OCI-LY7 (cell line): Measurements from ENCODE around the gene ZNF423. TPM values are rescaled to one million over a fixed set of nuclear protein-coding genes. Genes with fewer than 3 reads are reported as not detected.

Experiments used
- BruUV-seq: library from RNA; stranded (reverse); fragments of 400-500 nt; replicated peaks from 2 replicates; lab custom pipeline; 2021; lab: Mats Ljungman, UMichigan
- CTCF ChIA-PET: fragments of 300-600 bp; sonication (Branson Sonifier 250); formaldehyde crosslinking; loops from one replicate; lab custom pipeline; 2022; ENCODE audit warnings: antibody characterized with exemption; ENCODE audit not compliant: unreplicated experiment; lab: Charles Lee
- POLR2A ChIA-PET: fragments of 300-600 bp; sonication (Branson Sonifier 250); formaldehyde crosslinking; loops from one replicate; lab custom pipeline; 2022; ENCODE audit warnings: antibody characterized with exemption; lab: Charles Lee
- DNase-seq: peaks from one replicate; pipeline ENCODE4 v3.0.0-alpha.2; 2015; ENCODE audit warnings: low spot score
- H2AFZ ChIP-seq: fragments of 200-600 bp; sonication (generic), shearing (Covaris generic); 2 replicates; pipeline ENCODE4 v1.6.1; 2014; ENCODE audit warnings: mild to moderate bottlenecking, antibody characterized with exemption, low read length, moderate library complexity
- H3K27ac ChIP-seq: fragments of 200-600 bp; sonication (generic); 2 replicates; pipeline ENCODE4 v1.5.1; 2014; ENCODE audit warnings: mixed run types, low read depth, mild to moderate bottlenecking, moderate library complexity, low read length, inconsistent platforms; ENCODE audit not compliant: poor library complexity, severe bottlenecking
- H3K36me3 ChIP-seq: fragments of 200-600 bp; sonication (generic); 2 replicates; pipeline ENCODE4 v1.6.1; 2014; ENCODE audit warnings: mild to moderate bottlenecking, antibody characterized with exemption, low read length, moderate library complexity, mixed read lengths; ENCODE audit not compliant: insufficient read depth
- H3K4me1 ChIP-seq: fragments of 200-600 bp; sonication (generic); 2 replicates; pipeline ENCODE4 v1.5.1; 2014; ENCODE audit warnings: mild to moderate bottlenecking, low read length; ENCODE audit not compliant: insufficient read depth, poor library complexity, severe bottlenecking
- H3K4me2 ChIP-seq: fragments of 200-600 bp; sonication (generic); 2 replicates; pipeline ENCODE4 v1.6.1; 2014; ENCODE audit warnings: mild to moderate bottlenecking, low read length
- H3K4me3 ChIP-seq: fragments of 200-600 bp; sonication (generic); 2 replicates; pipeline ENCODE4 v1.5.1; 2014; ENCODE audit warnings: mild to moderate bottlenecking, low read depth, low read length; ENCODE audit not compliant: poor library complexity, severe bottlenecking
- H3K79me2 ChIP-seq: fragments of 200-600 bp; sonication (generic); 2 replicates; pipeline ENCODE4 v1.6.1; 2016; ENCODE audit warnings: low read depth, mild to moderate bottlenecking, low read length, moderate library complexity, mixed read lengths; ENCODE audit not compliant: insufficient read depth
- H3K9me2 ChIP-seq: fragments of 200-600 bp; sonication (generic); 2 replicates; pipeline ENCODE4 v1.6.1; 2016; ENCODE audit warnings: mild to moderate bottlenecking, low read length, mixed read lengths; ENCODE audit not compliant: insufficient read depth
- H3K9me3 ChIP-seq: fragments of 200-600 bp; sonication (generic); 2 replicates; pipeline ENCODE4 v1.6.1; 2014; ENCODE audit warnings: mild to moderate bottlenecking, mixed run types, low read length, mixed read lengths
- H4K20me1 ChIP-seq: fragments of 200-600 bp; sonication (generic); 2 replicates; pipeline ENCODE4 v1.6.1; 2014; ENCODE audit warnings: mild to moderate bottlenecking, antibody characterized with exemption, low read length, moderate library complexity, mixed read lengths; ENCODE audit not compliant: insufficient read depth
- EZH2phosphoT487 ChIP-seq: fragments of 200-600 bp; sonication (generic); IDR thresholded peaks from 2 replicates; pipeline ENCODE4 v1.6.1; 2018; ENCODE audit warnings: low read depth, borderline replicate concordance, mild to moderate bottlenecking, mixed run types, antibody characterized with exemption, low read length, moderate library complexity, mixed read lengths
- intact Hi-C: fragments of 100-400 bp; cut with micrococcal nuclease; formaldehyde crosslinking; loops from one replicate; pipeline ENCODE4 v1.10.0; 2022; ENCODE audit not compliant: unreplicated experiment
- total RNA-seq, 2 experiments: library from RNA; depleted of rRNA in 1 of 2; stranded (reverse); fragments of >200 nt in 1 of 2; shearing (Covaris generic) in 1 of 2; gene quantifications; 2 replicates each; pipeline ENCODE4 v1.2.3, GENCODE V29; 2014 to 2022
- TF ChIP-seq, protein P1 (sequence below): fragments of 200-600 bp; sonication (generic); conservative IDR thresholded peaks from 2 replicates; pipeline ENCODE4 v1.5.1; 2014; ENCODE audit warnings: mild to moderate bottlenecking, antibody characterized with exemption, low read length, moderate library complexity, mixed read lengths

Gene ZNF423
- total RNA-seq, 2 experiments from 2014 or later, result 0.09 to 0.13 TPM

DNA sequence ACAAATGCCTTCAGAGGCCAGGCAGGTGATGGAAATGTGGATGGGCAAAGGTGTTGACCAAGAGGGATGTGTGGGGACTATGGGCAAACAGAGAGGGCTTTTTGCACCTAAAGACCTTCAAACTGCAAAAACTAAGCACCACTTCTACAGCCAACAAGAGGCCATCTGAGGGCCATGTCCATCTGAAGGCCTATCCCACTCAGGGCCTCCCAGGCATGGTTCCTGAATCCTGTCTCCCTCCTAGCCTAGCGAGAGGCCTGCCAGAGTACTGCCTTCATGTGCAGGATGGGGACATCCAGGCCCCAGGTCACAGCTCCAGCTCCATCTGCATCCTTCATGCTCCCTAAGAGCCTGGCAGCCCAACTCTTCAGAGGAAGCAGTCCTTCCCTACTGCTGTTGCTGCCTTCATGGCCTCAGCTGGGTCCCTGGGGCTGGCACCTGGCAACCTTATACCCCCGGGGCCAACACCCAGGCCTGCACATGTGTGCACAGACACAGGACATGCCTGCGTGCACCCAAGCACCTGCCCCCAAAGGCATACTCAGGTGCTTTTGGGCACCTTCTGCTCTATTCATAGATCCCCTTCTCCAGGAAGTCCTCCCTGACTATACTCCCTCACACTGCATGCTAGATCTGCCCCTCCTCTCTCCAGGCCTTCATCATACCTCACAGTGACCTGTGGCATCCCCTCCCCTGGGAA, 387.2 kb downstream of the ZNF423 start:
- Histone ChIP-seq H3K4me3 (no peak overlapping the region), H3K9me3 (no peaks in the 10 kb centered on the region), H3K9me2 (no peaks in the 10 kb centered on the region), H3K4me1 (peaks cover 54% of the 10 kb centered on the region), H4K20me1 (no peaks in the 10 kb centered on the region), H3K27ac (peak overlapping the region; percentile 20), H3K79me2 (no peaks in the 10 kb centered on the region), H2AFZ (no peak overlapping the region), H3K4me2 (peak overlapping the region; percentile 27), H3K36me3 (no peaks in the 10 kb centered on the region)
- TF ChIP-seq, protein P1, sequence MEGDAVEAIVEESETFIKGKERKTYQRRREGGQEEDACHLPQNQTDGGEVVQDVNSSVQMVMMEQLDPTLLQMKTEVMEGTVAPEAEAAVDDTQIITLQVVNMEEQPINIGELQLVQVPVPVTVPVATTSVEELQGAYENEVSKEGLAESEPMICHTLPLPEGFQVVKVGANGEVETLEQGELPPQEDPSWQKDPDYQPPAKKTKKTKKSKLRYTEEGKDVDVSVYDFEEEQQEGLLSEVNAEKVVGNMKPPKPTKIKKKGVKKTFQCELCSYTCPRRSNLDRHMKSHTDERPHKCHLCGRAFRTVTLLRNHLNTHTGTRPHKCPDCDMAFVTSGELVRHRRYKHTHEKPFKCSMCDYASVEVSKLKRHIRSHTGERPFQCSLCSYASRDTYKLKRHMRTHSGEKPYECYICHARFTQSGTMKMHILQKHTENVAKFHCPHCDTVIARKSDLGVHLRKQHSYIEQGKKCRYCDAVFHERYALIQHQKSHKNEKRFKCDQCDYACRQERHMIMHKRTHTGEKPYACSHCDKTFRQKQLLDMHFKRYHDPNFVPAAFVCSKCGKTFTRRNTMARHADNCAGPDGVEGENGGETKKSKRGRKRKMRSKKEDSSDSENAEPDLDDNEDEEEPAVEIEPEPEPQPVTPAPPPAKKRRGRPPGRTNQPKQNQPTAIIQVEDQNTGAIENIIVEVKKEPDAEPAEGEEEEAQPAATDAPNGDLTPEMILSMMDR, result no peak
- TF ChIP-seq EZH2phosphoT487, result no peak
- ChIA-PET POLR2A (interaction anchor here (0.6 kb wide), 1 partner anchor 15 kb away, joined by 3 read pairs; no protein-coding TSS in a partner anchor), CTCF (no interaction called here)
- intact Hi-C loops, result no loop called here
- BruUV-seq, result no TSS peak
- peak; percentile 82 for DNase-seq

DNA sequence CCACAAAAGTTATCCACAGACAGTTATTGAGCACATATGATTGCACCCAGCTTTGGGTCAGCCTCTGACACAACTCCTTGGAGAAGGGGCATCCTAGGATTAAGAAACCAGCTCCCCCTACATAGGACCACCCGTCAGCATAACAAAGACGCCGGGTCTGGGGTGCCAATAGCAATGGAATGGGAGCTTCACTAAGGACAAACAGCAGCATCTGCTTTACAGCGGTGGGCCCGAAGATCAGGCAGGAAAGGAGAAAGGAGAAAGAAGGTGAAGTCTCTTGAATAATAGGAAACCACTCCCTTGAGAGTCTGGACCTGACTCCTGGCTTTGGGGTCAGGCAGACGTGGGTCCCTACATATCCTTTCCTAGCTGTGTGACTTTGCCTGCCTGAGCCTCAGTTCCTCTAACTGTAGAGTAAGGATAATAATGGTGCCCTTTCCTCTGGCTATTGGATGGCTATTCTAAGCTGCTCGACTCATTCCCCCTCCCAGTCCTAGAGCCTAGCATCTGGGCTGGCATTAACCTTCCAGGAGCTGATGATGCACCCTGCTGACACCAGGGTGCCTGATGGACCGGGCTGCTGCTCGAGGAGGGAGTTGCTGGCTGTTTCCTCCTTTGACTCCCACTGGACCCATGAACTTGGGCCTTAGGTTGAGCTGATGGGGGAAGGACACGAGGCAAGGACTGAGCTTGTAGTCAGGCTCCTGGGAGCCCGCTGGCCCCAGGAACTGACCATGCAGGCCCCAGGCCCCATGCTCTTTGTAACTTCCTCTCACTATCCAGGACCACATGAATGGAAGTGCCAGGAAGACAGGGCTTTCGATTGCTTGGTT, 388.2 kb downstream of the ZNF423 start:
- Histone ChIP-seq H3K9me3 (no peaks in the 10 kb centered on the region), H3K79me2 (no peaks in the 10 kb centered on the region), H3K4me2 (peak overlapping the region; percentile 27), H4K20me1 (no peaks in the 10 kb centered on the region), H3K4me1 (peaks cover 64% of the 10 kb centered on the region), H3K27ac (no peak overlapping the region), H3K4me3 (no peak overlapping the region), H2AFZ (no peak overlapping the region), H3K36me3 (no peaks in the 10 kb centered on the region), H3K9me2 (no peaks in the 10 kb centered on the region)
- CTCF ChIA-PET, result no interaction called here
- no peak for DNase-seq
- no TSS peak for BruUV-seq
- TF ChIP-seq EZH2phosphoT487, result no peak
- TF ChIP-seq, protein P1, result no peak
- intact Hi-C loops, result no loop called here
- POLR2A ChIA-PET, result no interaction called here
